OCI-LY1 (cell line): ENCODE results near the gene ATP8A2.

Experiments used
- CTCF ChIP-seq: fragments of 200-600 bp; sonication (generic), shearing (Covaris generic); IDR thresholded peaks from 2 replicates; pipeline ENCODE4 v1.5.1; 2017; ENCODE audit warnings: mild to moderate bottlenecking, antibody characterized with exemption, low read length, moderate library complexity, mixed read lengths
- EZH2 ChIP-seq: fragments of 200-600 bp; sonication (generic), shearing (Covaris generic); IDR thresholded peaks from 2 replicates; pipeline ENCODE4 v1.8.0; 2017; ENCODE audit warnings: borderline replicate concordance, mixed run types, mild to moderate bottlenecking, antibody characterized with exemption, low read length, moderate library complexity, mixed read lengths

- TF ChIP-seq CTCF (no peak), EZH2 (no peak)
Observed at GRCh38 chr13:25971047-25971446, 599.3 kb downstream of the ATP8A2 start.
